D341Med (cell line): Measurements from ENCODE around the gene CHRD.

Experiments
- DNase-seq: peaks from one replicate; pipeline ENCODE4 v3.0.0; 2012; ENCODE audit warnings: low spot score

Gene CHRD

DNA sequence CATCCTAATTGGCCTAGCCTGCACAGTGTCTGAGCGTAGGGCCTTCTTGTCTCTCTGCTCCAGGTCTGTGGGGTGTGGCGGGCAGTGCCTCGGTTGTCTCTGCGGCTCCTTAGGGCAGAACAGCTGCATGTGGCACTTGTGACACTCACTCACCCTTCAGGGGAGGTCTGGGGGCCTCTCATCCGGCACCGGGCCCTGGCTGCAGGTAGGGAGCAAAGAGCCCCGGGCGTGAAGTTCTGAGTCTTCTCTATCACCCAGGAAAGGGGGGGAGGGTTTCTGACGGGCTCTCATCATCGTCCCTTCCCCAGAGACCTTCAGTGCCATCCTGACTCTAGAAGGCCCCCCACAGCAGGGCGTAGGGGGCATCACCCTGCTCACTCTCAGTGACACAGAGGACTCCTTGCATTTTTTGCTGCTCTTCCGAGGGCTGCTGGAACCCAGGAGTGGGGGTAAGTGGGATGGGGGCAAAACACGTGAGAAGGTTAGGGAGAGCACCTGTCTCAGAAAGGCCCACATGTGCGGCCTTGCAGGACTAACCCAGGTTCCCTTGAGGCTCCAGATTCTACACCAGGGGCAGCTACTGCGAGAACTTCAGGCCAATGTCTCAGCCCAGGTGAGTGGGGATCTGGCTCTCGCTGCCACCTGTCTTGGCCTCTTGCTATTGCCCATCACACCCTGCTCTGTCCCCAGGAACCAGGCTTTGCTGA lies 2.6 kb downstream of the CHRD start:
- DNase-seq, result no peak

GRCh38 chr3:184383033-184383740 lies 3.3 kb downstream of the CHRD start:
- no peak for DNase-seq

DNA sequence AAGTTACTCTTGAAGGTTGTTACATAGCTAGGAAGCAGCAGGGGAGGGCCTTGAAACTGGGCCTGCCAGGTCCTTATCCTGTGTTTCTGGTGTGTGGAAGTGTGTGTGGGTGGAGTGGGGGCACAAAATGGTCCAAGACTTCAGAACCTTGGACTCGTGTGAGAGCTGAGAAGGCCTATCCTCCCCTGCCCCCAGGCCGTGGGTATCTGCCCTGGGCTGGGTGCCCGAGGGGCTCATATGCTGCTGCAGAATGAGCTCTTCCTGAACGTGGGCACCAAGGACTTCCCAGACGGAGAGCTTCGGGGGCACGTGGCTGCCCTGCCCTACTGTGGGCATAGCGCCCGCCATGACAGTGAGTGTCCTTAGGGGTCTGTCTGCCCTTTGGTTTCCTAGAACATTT lies 4.5 kb downstream of the CHRD start:
- peak; percentile 33 for DNase-seq

DNA sequence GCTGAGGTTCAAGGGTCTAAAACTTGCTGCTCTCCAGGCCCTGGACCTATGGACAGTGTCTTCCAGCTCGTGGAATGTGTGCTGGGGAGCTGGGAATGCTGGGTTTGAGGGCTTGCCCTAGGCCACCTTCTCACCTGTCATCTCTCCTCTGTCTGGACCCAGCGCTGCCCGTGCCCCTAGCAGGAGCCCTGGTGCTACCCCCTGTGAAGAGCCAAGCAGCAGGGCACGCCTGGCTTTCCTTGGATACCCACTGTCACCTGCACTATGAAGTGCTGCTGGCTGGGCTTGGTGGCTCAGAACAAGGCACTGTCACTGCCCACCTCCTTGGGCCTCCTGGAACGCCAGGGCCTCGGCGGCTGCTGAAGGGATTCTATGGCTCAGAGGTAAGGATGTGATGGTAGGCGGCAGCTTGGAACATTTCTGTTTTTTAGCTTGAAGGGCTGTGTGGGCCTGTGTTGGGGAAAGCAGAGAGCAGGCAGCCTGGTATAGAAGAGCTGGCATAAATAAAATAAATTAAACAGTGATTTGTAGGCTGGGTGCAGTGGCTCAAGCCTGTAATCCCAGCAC lies 5.1 kb downstream of the CHRD start:
- peak; percentile 25 for DNase-seq

DNA sequence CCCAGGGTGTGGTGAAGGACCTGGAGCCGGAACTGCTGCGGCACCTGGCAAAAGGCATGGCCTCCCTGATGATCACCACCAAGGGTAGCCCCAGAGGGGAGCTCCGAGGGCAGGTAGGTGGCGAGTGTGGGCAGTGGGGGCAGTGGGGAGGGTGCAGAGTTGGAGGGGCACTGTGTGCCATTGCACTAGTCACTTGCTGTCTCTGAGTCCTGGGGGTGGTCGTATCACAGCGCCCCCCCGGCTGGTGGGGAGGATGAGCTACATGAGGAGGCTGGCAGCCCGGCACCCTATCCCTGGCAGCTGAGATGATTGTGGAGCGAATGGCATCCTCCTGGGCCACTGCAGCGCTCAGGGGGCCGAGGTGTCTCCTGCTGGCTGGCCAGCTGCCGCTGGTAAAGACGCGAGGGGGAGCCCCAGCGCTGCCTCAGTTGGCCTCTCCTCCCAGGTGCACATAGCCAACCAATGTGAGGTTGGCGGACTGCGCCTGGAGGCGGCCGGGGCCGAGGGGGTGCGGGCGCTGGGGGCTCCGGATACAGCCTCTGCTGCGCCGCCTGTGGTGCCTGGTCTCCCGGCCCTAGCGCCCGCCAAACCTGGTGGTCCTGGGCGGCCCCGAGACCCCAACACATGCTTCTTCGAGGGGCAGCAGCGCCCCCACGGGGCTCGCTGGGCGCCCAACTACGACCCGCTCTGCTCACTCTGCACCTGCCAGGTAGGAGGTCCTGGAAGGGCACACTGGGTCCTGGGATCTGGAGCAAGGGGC lies 6.4 kb downstream of the CHRD start:
- DNase-seq, result no peak

DNA sequence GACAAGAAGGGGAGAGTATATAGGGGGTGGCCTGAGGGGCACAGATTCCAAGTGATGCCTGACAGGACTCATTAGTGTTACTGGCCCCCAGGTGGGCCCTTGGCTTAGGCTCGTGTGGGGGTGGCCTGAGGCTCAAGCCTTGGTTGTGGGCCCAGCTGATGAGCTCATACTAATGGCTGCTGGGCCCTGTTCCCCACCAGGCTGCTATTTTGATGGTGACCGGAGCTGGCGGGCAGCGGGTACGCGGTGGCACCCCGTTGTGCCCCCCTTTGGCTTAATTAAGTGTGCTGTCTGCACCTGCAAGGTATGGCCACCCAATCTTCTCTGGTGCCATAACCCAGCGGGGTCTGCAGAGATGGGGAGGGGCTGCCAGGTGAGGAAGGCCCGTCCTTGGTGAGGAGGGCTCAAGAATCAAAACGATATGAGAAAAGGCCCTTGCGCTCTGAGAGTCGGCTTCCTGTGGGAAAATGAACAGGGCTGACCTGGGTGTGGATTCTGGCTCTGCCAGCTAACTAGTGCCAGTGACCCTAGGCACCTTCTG lies 7.4 kb downstream of the CHRD start:
- DNase-seq, result no peak

DNA sequence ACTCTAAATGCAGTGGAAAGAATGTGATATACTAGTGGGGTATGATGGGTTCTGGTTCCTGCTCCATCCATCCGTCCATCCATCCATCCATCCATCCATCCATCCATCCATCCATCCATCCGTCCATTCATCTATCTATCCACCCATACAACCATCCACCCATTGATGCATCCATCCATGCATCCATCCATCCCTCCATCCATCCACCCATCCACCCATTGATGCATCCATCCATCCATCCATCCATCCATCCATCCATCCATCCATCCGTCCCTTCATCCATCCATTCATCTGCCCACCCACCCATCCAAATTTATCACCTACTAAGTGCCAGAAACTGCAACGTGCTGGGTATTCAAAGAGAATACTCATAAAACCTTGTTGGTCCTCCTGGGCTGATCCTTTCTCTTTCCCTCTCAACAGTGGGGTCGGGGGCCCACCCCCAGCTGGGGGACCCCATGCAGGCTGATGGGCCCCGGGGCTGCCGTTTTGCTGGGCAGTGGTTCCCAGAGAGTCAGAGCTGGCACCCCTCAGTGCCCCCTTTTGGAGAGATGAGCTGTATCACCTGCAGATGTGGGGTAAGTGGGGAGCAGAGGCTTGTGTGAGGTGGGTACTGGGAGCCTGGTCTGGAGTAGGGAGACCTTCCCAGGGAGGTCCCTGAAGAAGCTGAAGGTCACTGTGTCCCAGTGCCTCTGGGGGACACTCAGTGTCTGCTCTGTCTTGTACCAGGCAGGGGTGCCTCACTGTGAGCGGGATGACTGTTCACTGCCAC lies 8.5 kb downstream of the CHRD start:
- no peak for DNase-seq

DNA sequence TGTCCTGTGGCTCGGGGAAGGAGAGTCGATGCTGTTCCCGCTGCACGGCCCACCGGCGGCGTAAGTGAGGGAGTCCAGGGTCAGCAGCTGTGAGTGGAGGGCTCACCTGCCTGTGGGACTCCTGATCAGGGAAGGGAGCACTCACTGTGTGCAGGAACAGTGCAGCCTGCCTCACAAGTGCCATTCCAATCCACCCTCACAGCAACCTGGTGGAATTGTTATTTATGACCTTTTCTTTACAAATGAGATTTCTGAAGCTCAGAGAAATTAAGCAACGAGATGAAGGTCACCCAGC lies 9.0 kb downstream of the CHRD start:
- no peak for DNase-seq

- no peak for DNase-seq
These were observed 9.5 kb downstream of the CHRD start for GRCh38 chr3:184389384-184389783.

DNA sequence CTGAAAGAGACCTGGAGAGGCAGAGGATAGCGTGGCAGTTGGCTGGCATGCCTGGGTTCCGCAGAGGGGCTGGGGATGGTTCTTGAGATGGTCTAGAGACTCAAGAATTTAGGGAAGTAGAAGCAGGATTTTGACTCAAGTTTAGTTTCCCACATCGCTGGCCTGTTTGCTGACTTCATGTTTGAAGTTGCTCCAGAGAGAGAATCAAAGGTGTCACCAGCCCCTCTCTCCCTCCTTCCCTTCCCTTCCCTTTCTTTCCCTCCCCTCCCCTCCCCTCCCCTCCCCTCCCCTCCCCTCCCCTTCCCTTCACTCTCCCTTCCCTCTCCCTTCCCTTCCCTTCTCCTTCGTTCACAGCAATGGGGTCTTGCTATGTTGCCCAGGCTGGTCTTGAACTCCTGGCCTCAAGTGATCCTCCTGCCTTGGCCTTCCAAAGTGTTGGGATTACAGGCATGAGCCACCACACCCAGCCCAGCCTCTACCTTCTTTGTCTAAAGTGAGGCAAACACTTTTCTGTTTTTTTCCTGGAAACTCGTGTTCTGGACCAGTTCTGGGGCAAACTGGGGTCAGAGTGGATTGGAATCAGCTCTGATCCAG lies 10.2 kb downstream of the CHRD start:
- no peak for DNase-seq

DNA sequence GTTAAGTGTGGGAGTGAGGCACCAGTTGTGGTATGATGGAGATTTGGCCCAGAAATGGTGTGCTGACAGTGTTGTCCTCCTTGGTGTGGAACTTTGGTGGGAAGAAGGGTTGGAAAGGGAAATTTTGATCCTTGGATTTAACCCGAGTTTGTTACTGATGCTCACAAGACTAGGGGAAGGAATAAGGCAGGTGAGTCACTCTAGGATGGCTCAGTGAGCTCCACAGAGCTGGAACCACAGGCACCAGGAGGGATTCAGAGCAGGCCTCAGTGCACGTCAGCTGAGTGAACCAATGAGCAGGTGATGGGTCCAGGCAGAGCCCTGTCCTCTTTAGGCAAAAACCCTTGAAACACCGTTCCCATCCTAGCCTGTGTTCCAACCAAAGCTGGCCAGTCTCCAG lies 11.4 kb downstream of the CHRD start:
- no peak for DNase-seq

DNA sequence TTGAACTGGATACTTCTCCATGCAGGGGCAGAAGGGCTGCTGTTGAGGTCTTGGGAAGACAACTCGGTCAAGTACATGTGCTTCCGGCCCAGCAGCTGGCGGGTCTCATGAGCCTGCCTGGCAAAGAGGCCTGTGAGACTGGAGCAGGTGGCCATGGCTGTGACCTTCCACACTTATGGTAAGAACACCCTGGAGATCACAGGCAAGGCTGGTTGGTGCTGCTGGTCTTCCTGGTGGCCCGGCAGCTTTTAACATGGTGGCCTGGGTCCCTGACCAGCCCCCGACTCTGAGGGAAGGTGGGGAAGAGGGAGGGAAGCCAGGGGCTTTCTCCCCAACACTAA lies 15.4 kb downstream of the CHRD start:
- DNase-seq, result no peak

DNA sequence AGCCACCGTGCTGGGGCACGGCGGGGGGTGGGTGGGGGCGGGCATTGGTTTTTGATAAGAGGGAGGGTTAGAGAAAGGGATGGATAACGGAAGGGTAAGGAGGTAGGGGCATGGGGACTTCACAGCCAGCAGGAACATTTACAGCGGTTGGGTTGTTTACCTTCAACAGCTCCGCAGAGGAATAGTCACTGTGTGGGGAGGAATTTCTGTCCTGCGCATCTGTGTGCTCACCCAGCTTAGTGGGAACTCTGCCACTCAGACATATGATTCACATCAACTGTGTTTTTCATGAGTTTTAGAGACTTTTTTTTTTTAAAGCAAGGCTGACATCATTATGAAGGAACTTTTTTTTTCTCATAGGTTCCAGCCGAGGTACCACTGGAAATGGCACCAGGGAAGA lies 19.6 kb downstream of the CHRD start:
- DNase-seq, result no peak

DNA sequence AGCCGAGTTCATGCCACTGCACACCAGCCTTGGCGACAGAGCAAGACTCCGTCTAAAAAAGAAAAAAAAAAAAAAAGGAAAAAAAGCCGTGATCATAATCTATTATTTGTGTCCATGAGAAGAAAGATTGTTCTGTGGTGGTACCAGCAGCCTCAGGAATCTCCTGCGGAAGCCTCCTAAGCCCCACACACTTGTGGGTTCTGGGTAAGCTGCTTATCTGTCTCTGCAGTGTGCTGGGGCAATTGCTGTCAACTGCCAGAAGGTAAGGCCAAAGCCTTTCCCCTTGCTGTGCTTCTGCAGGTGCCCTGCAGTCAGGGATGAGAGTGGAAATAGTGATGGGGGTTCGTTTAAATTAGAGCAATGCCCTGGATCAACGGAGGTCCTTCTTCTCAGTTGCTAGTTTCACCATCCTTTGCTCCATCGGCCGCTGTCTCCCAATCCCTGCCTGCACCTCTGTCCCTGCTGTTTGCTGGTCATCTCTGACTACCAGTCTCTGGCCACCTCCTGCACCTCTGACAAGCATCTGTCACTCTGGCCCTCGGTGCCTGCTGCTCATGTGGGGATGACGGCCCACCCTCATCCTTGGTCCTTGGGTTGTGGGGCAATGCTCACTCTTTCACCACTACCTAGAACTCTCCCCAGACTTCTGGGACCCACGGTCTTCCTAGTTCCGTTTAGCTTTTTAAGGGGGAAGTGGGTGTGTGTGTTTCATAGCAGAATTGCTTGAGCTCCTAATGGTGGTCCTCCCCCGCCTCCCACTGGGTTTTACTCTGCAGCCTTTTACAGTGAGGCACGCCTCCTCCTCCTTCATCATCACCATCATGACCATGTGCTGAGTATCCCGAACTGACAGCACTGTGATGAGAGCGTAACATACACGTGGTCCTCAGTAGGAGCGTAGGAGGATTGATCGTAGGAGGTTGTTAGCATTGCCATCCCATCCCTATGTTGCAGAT lies 25.5 kb downstream of the CHRD start:
- DNase-seq, result peak; percentile 76

DNA sequence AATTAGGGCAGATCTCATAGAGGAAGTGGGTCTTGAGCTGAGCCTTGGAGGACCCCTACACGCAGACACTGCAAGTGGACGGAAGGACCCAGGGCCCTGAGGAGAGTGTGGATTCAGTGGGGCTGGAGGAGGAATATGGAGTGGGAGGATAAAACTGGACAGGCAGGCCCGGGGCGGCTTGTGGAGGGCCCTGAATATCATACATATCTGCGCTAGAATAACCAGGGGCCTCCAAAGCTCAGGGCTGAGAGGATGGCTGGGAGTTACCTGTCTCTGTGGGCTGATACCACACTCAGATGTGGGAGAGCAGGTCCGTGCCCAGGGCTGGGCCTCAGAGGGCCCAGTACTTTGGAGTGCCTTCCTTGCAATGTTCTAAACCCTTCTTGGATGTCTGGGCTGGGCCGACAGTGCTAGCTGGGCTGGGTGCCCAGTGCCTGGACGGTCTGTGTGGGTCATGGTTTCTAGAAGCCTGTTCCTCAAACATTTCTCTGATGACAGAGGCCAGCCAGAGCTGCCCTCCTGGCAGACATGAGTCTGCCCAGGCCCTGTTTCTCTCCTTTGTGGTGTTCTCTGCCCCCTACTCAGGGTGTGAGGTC lies 29.6 kb downstream of the CHRD start:
- DNase-seq, result no peak

- DNase-seq, result no peak
These were observed 30.2 kb downstream of the CHRD start for GRCh38 chr3:184409946-184410500.

DNA sequence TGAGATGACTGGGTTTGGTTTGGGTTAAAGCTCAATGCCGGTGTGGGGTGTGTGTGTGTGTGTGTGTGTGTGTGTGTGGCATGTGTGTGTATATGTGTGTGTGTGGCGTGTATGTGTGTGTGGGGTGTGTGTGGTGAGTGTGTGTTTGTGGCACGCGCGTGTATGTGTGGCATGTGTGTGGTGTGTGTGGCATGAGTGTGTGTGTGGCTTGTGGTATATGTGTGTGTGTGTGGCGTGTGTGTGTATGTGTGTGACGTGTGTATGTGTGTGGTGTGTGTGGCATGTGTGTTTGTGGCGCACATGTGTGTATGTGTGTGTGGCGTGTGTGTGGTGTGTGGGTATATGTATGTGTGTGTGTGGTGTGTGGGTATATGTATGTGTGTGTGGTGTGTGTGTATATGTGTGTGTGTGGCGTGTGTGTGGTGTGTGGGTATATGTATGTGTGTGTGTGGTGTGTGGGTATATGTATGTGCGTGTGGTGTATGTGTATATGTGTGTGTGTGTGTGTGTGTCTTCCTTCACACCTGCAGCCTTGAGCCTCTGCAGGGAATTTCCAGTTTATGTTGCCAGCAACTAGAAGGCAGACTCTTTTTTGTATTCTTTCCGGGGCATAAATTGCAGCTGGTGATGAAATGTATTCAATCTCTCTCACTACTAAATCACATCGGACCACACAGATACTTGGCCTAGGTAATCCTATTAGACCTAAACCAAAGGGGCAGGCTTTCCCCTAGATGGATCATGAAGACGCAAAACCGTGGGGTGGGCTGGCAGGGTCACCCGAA lies 34.8 kb downstream of the CHRD start:
- no peak for DNase-seq

DNA sequence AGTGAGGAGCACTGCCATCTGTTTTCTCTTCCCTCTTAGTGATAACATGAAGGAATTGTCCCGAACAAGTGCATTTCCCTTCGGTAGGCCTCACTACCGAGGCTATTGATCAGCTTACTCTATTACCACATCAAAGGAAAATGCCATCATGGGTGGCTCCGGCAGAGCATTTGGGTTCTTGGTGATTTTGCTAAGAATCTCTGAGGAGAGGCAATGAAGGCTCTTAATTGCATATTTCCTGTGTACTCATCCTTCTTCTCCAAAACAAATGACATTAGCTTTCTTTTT lies 35.3 kb downstream of the CHRD start:
- no peak for DNase-seq

- DNase-seq, result peak; percentile 90
These were observed 37.9 kb downstream of the CHRD start for GRCh38 chr3:184417619-184418327.
